ENCODE results near the gene ING3. TPM values are rescaled to one million over a fixed set of nuclear protein-coding genes. Genes with fewer than 3 reads are reported as not detected.

The ING3 gene
- polyA plus RNA-seq, 1 of the 3 experiments (the other 2 are of a cell fraction): 8.3 TPM

- no peaks in the 10 kb centered on the region; the same call in 1 of the 2 replicates for H3K9me3 ChIP-seq
- POLR2A ChIA-PET: no interaction called here
- no peaks in the 10 kb centered on the region for H3K9me2 ChIP-seq
- DNase-seq: no peak
- no peak overlapping the region for H3K4me3 ChIP-seq (ENCODE audit: low read depth in 2 of 2, low read length in 1 of 2)
- no peaks in the 10 kb centered on the region for H3F3A ChIP-seq (replicated peaks; ENCODE audit: insufficient read depth)
- H3K4me2 ChIP-seq: no peak overlapping the region
- H4K20me1 ChIP-seq (ENCODE audit: insufficient read depth): no peaks in the 10 kb centered on the region
- CTCF ChIA-PET: interaction anchor here (1.1 kb wide), 2 partner anchors 58 to 191 kb away, joined by 3 read pairs; partner anchors contain the start of gene TSPAN12
- no peak for TF ChIP-seq CHD2 (IDR thresholded peaks at IDR 0.05; ENCODE audit: low read length, partially characterized antibody)
- no peak for TF ChIP-seq CTCF (IDR thresholded peaks at IDR 0.05)
- TF ChIP-seq YY1 (IDR thresholded peaks at IDR 0.05; ENCODE audit: low read depth): no peak
- TF ChIP-seq JUND (IDR thresholded peaks at IDR 0.05): no peak
- TF ChIP-seq MXI1 (IDR thresholded peaks at IDR 0.05; ENCODE audit: low read depth, low read length): no peak
- no peak for TF ChIP-seq TCF12 (IDR thresholded peaks at IDR 0.05)
- TF ChIP-seq TAF1 (IDR thresholded peaks at IDR 0.05; ENCODE audit: borderline replicate concordance, low read depth, low read length): no peak
- TF ChIP-seq RXRA (IDR thresholded peaks at IDR 0.05; ENCODE audit: borderline replicate concordance, low read depth): no peak
- TF ChIP-seq SIN3A (IDR thresholded peaks at IDR 0.05; ENCODE audit: borderline replicate concordance, low read depth, low read length): no peak
- TF ChIP-seq USF1 (IDR thresholded peaks at IDR 0.05; ENCODE audit: borderline replicate concordance, low read depth): no peak
- TF ChIP-seq ZBTB33 (IDR thresholded peaks at IDR 0.05; ENCODE audit: borderline replicate concordance, low read depth): no peak
- TF ChIP-seq FOXM1 (IDR thresholded peaks at IDR 0.05; ENCODE audit: low read depth): no peak
- no peak for TF ChIP-seq SMC3 (IDR thresholded peaks at IDR 0.05; ENCODE audit: low read depth, low read length)
- no peak for TF ChIP-seq POLR2AphosphoS5 (IDR thresholded peaks at IDR 0.05; ENCODE audit: low read depth, low read length)
- no peak for TF ChIP-seq RCOR1 (IDR thresholded peaks at IDR 0.05; ENCODE audit: low read length)
- no peak for TF ChIP-seq GATA2 (CRISPR knock-in tag; IDR thresholded peaks at IDR 0.05)
- TF ChIP-seq PBX3 (IDR thresholded peaks at IDR 0.05): no peak
- no peak for TF ChIP-seq NRF1 (IDR thresholded peaks at IDR 0.05; ENCODE audit: low read depth, low read length)
- no peak for TF ChIP-seq NFIC (IDR thresholded peaks at IDR 0.05; ENCODE audit: borderline replicate concordance)
- no peak overlapping the region for H3K9ac ChIP-seq
- 0 out of 2 replicates have a peak, but pooled peaks cover 6% of the 10 kb centered on the region for H3K27me3 ChIP-seq (ENCODE audit: insufficient read depth)
- WGBS (ENCODE audit: low lambda C conversion rate): 15% methylated on average over 3 of the region's 3 CpGs
- H3K4me1 ChIP-seq (ENCODE audit: control insufficient read depth in 1 of 2, insufficient read depth in 2 of 2, low read depth in 1 of 2, low read length in 1 of 2): no peaks in the 10 kb centered on the region; a peak in 1 of 4 replicates
- H3K27ac ChIP-seq (ENCODE audit: low read depth in 2 of 2, low read length in 1 of 2): no peak overlapping the region
- no peaks in the 10 kb centered on the region for H3K36me3 ChIP-seq (replicated peaks in 1 of 2; ENCODE audit: control insufficient read depth in 1 of 2, insufficient read depth in 2 of 2, low read length in 1 of 2)
- peak overlapping the region; percentile 49; the same call in 1 of the 2 replicates for H2AFZ ChIP-seq (ENCODE audit: low read depth)
- H3K79me2 ChIP-seq (ENCODE audit: insufficient read depth): no peaks in the 10 kb centered on the region
These were observed 34.5 kb upstream of the ING3 start for GRCh38 chr7:120916121-120916520.

Data from SK-N-SH (cell line).